Measurements from ENCODE around the gene NRXN3. TPM values are rescaled to one million over a fixed set of nuclear protein-coding genes. Genes with fewer than 3 reads are reported as not detected.

The NRXN3 gene
- total and polyA plus RNA-seq, 2 of the 4 experiments (the other 2 are of a cell fraction), result 4.8 to 25.1 TPM

DNA sequence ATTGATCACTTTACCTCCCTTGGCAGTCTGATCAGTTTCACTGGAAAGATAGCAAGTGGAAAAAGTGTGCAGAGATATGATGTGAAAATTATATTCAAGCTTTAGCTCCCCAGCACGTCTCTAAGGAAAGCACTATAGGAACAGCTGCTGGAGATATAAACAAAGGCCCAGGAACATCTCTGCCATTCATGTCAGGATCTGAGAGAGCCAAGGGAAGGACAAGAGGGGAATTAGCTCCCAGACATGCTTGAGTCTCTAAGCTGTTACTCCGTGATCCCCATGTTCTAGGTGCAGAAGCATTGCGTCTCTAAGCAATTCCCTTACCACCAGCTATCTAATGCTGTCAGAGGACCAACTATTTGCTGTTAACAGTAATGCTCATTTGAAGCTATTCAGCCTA lies 1341.0 kb downstream of the NRXN3 start:
- TF ChIP-seq RAD21 (IDR thresholded peaks at IDR 0.05; ENCODE audit: low read length) (no peak), MXI1 (IDR thresholded peaks at IDR 0.05; ENCODE audit: borderline replicate concordance, low read depth, low read length) (no peak), MAZ (IDR thresholded peaks at IDR 0.05; ENCODE audit: borderline replicate concordance, low read depth, low read length) (no peak), CHD1 (IDR thresholded peaks at IDR 0.05; ENCODE audit: low read depth, low read length) (no peak), BHLHE40 (IDR thresholded peaks at IDR 0.05; ENCODE audit: low read depth, low read length) (no peak)
- POLR2A ChIA-PET (ENCODE audit: unreplicated experiment), result no interaction called here

More for the DNA sequence above, 1341.0 kb downstream of the NRXN3 start:
- no peak overlapping the region for H2AK5ac ChIP-seq (ENCODE audit: low read depth, low read length)
- peak overlapping the region; percentile 33 for H2BK5ac ChIP-seq (ENCODE audit: low read depth, low read length, poor library complexity, severe bottlenecking)
- peaks cover 19% of the 10 kb centered on the region for H3K4me1 ChIP-seq (ENCODE audit: control insufficient read depth, insufficient read depth, low read length)
- no peak overlapping the region for H2AFZ ChIP-seq (replicated peaks; ENCODE audit: low read length, poor library complexity)
- peak overlapping the region; percentile 64; the same call in 1 of the 2 replicates for H3K4me2 ChIP-seq (ENCODE audit: low read depth, low read length)
- CTCF ChIA-PET, result interaction anchor here (0.8 kb wide), 1 partner anchor 505 kb away, joined by 4 read pairs; no protein-coding TSS in a partner anchor
- no peaks in the 10 kb centered on the region for H3K79me1 ChIP-seq (ENCODE audit: low read depth in 1 of 2, low read length in 2 of 2)
- in situ Hi-C loops (cut with MboI; ENCODE audit: low sequenced_read_pairs) (no loop called here), dilution Hi-C loops (cut with HindIII; ENCODE audit: low sequenced_read_pairs, unreplicated experiment) (no loop called here), intact Hi-C loops (cut with micrococcal nuclease) (loop anchor here (10.0 kb wide), 1 partner anchor 236 kb away; no protein-coding TSS in a partner anchor)
- ATAC-seq (ENCODE audit: low read depth) (peak; percentile 47; the same call in 1 of the 2 replicates), DNase-seq (peak; percentile 29)
- no peaks in the 10 kb centered on the region for H4K20me1 ChIP-seq (ENCODE audit: insufficient read depth, low read length)
- H3K4me3 ChIP-seq (ENCODE audit: insufficient read depth, low read depth, low read length), result no peak overlapping the region
- H3K36me3 ChIP-seq (ENCODE audit: control insufficient read depth, insufficient read depth, low read length), result no peaks in the 10 kb centered on the region
- H3K18ac ChIP-seq (ENCODE audit: low read depth, low read length), result peak overlapping the region; percentile 66; the same call in 1 of the 2 replicates
- H3K56ac ChIP-seq (ENCODE audit: extremely low read depth, insufficient read depth, low read length), result no peak overlapping the region
- H2BK15ac ChIP-seq (ENCODE audit: low read depth, low read length), result no peak overlapping the region
- no peak overlapping the region for H3K9ac ChIP-seq (ENCODE audit: low read depth, low read length)
- H3K27me3 ChIP-seq (ENCODE audit: control insufficient read depth, insufficient read depth, low read length), result no peaks in the 10 kb centered on the region
- BruUV-seq (replicated peaks), result no TSS peak
- H3K4ac ChIP-seq (ENCODE audit: low read depth, low read length), result peak overlapping the region; percentile 18; the same call in 1 of the 2 replicates
- H2AK9ac ChIP-seq (replicated peaks; ENCODE audit: low read depth, low read length, poor library complexity), result no peak overlapping the region
- no CpG with 5 or more reads among the region's 3 CpGs for WGBS, 2 experiments (ENCODE audit: extremely low coverage in 2 of 2, insufficient read length in 1 of 2)
- peak overlapping the region; percentile 62; the same call in 1 of the 2 replicates for H2BK20ac ChIP-seq (ENCODE audit: low read depth, low read length)
- no peak overlapping the region; the same call in 1 of the 2 replicates for H3K23ac ChIP-seq (ENCODE audit: low read depth, low read length)
- no peak overlapping the region for H4K91ac ChIP-seq (ENCODE audit: insufficient read depth, low read depth, low read length)
- peaks cover 3% of the 10 kb centered on the region; the same call in 1 of the 2 replicates for H3K9me1 ChIP-seq (ENCODE audit: insufficient read depth, low read length)
- no peaks in the 10 kb centered on the region for H3K9me3 ChIP-seq (ENCODE audit: control insufficient read depth, insufficient read depth, low read length)
- H3K27ac ChIP-seq (ENCODE audit: insufficient read depth, low read length), result no peak overlapping the region
- H3K14ac ChIP-seq (replicated peaks; ENCODE audit: low read depth, low read length), result 0 out of 2 replicates have a peak overlapping the region, but pooled peaks have one; percentile 54
- peak overlapping the region in 1 of 2 experiments; percentile 36; a peak in 1 of 4 replicates for H4K8ac ChIP-seq (ENCODE audit: low read depth in 2 of 2, low read length in 2 of 2)
- no peak overlapping the region; the same call in 1 of the 2 replicates for H4K5ac ChIP-seq (ENCODE audit: low read depth, low read length)
- H2BK120ac ChIP-seq (ENCODE audit: low read depth, low read length), result peak overlapping the region; percentile 20; the same call in 1 of the 2 replicates

Data from IMR-90 (cell line).